H9 (cell line): ENCODE results near the gene FDPS. TPM values are rescaled to one million over a fixed set of nuclear protein-coding genes. Genes with fewer than 3 reads are reported as not detected.
A peak's percentile ranks its signal among the peaks of the same experiment; 100 is the strongest.

ENCODE experiments used
- DNase-seq: peaks from one replicate; pipeline ENCODE4 v3.0.0-alpha.2; 2017
- H2AFZ ChIP-seq: one replicate; pipeline ENCODE4 v1.6.1; 2013; ENCODE audit warnings: mild to moderate bottlenecking, low read length, control low read depth, moderate library complexity
- H2AK5ac ChIP-seq: 2 replicates; pipeline ENCODE4 v1.6.1; 2013; ENCODE audit warnings: low read length, control low read depth, mixed read lengths; ENCODE audit not compliant: insufficient read length
- H2BK120ac ChIP-seq: one replicate; pipeline ENCODE4 v1.6.1; 2013; ENCODE audit warnings: low read depth, mild to moderate bottlenecking, low read length, control low read depth, inconsistent platforms; ENCODE audit not compliant: poor library complexity, severe bottlenecking
- H2BK12ac ChIP-seq: 2 replicates; pipeline ENCODE4 v1.6.1; 2013; ENCODE audit warnings: low read length, control low read depth, mixed read lengths, low read depth; ENCODE audit not compliant: insufficient read length
- H2BK15ac ChIP-seq: 2 replicates; pipeline ENCODE4 v1.6.1; 2013; ENCODE audit warnings: low read depth, low read length, control low read depth
- H2BK20ac ChIP-seq: one replicate; pipeline ENCODE4 v1.6.1; 2013; ENCODE audit warnings: low read depth, mild to moderate bottlenecking, low read length, control low read depth, inconsistent platforms; ENCODE audit not compliant: poor library complexity, severe bottlenecking
- H2BK5ac ChIP-seq: 2 replicates; pipeline ENCODE4 v1.6.1; 2013; ENCODE audit warnings: low read length, control low read depth, mixed read lengths; ENCODE audit not compliant: insufficient read length
- H3K14ac ChIP-seq: 2 replicates; pipeline ENCODE4 v1.6.1; 2013; ENCODE audit warnings: low read length, control low read depth; ENCODE audit not compliant: insufficient read depth
- H3K18ac ChIP-seq: 2 replicates; pipeline ENCODE4 v1.6.1; 2013; ENCODE audit warnings: low read depth, mild to moderate bottlenecking, mixed read lengths, low read length, control low read depth; ENCODE audit not compliant: insufficient read length
- H3K23ac ChIP-seq: 2 replicates; pipeline ENCODE4 v1.6.1; 2013; ENCODE audit warnings: low read length, control low read depth, mixed read lengths, low read depth; ENCODE audit not compliant: insufficient read length
- H3K23me2 ChIP-seq: 2 replicates; pipeline ENCODE4 v1.6.1; 2013; ENCODE audit warnings: low read depth, mild to moderate bottlenecking, mixed read lengths, low read length, control low read depth; ENCODE audit not compliant: insufficient read length, poor library complexity, severe bottlenecking
- H3K27ac ChIP-seq: 2 replicates; pipeline ENCODE4 v1.5.1; 2013; ENCODE audit warnings: low read length, control low read depth, mixed read lengths, low read depth; ENCODE audit not compliant: insufficient read length
- H3K27me3 ChIP-seq: 2 replicates; pipeline ENCODE4 v1.6.1; 2013; ENCODE audit warnings: low read length, control low read depth, inconsistent platforms; ENCODE audit not compliant: insufficient read depth
- H3K4ac ChIP-seq: 2 replicates; pipeline ENCODE4 v1.6.1; 2013; ENCODE audit warnings: low read depth, mild to moderate bottlenecking, control low read depth, inconsistent platforms, low read length, moderate library complexity
- H3K4me1 ChIP-seq: 2 replicates; pipeline ENCODE4 v1.6.1; 2013; ENCODE audit warnings: low read length, control low read depth, inconsistent platforms; ENCODE audit not compliant: insufficient read depth
- H3K4me2 ChIP-seq: 2 replicates; pipeline ENCODE4 v1.6.1; 2013; ENCODE audit warnings: low read length, control low read depth, mixed read lengths; ENCODE audit not compliant: insufficient read length, insufficient read depth
- H3K56ac ChIP-seq: 2 replicates; pipeline ENCODE4 v1.6.1; 2013; ENCODE audit warnings: low read depth, mild to moderate bottlenecking, mixed read lengths, low read length, control low read depth; ENCODE audit not compliant: insufficient read length
- H3K79me1 ChIP-seq: 2 replicates; pipeline ENCODE4 v1.6.1; 2013; ENCODE audit warnings: low read depth, mild to moderate bottlenecking, moderate library complexity, low read length, control low read depth, inconsistent platforms; ENCODE audit not compliant: insufficient read depth, poor library complexity, severe bottlenecking
- H3K79me2 ChIP-seq: 2 replicates; pipeline ENCODE4 v1.6.1; 2013; ENCODE audit warnings: low read length, control low read depth, inconsistent platforms; ENCODE audit not compliant: insufficient read depth
- H3K9ac ChIP-seq: 2 replicates; pipeline ENCODE4 v1.6.1; 2013; ENCODE audit warnings: low read length, control low read depth, mixed read lengths; ENCODE audit not compliant: insufficient read length; ENCODE audit errors: extremely low read depth
- H3K9me3 ChIP-seq: one replicate; pipeline ENCODE4 v1.6.1; 2013; ENCODE audit warnings: low read depth, low read length, inconsistent platforms; ENCODE audit not compliant: control insufficient read depth
- H3T11ph ChIP-seq: one replicate; pipeline ENCODE4 v1.6.1; 2013; ENCODE audit warnings: mild to moderate bottlenecking, low read length, control low read depth, inconsistent platforms
- H4K20me1 ChIP-seq: one replicate; pipeline ENCODE4 v1.6.1; 2013; ENCODE audit not compliant: control insufficient read depth, insufficient read length, insufficient read depth
- H4K5ac ChIP-seq: 2 replicates; pipeline ENCODE4 v1.6.1; 2013; ENCODE audit warnings: low read depth, mild to moderate bottlenecking, mixed read lengths, low read length, control low read depth; ENCODE audit not compliant: insufficient read length
- H4K8ac ChIP-seq: replicated peaks from 2 replicates; pipeline ENCODE4 v1.6.1; 2013; ENCODE audit warnings: low read length, control low read depth, mixed read lengths, low read depth; ENCODE audit not compliant: insufficient read length
- H4K91ac ChIP-seq: 2 replicates; pipeline ENCODE4 v1.6.1; 2013; ENCODE audit warnings: low read depth, mild to moderate bottlenecking, moderate library complexity, mixed read lengths, low read length, control low read depth; ENCODE audit not compliant: insufficient read length
- H3K27ac Mint-ChIP-seq, 3 experiments: 2 replicates in 2 of 3; 3 replicates in 1 of 3; pipeline ENCODE4 v1.8.0; 2020 to 2021; ENCODE audit warnings: mixed read lengths in 3 of 3, mild to moderate bottlenecking in 1 of 3, moderate library complexity in 1 of 3
- H3K27me3 Mint-ChIP-seq: 2 replicates; pipeline ENCODE4 v1.8.0; 2021; ENCODE audit warnings: low read depth, mild to moderate bottlenecking, moderate library complexity, mixed read lengths
- H3K36me3 Mint-ChIP-seq, 3 experiments: 2 replicates in 2 of 3; 3 replicates in 1 of 3; pipeline ENCODE4 v1.8.0; 2020 to 2021; ENCODE audit warnings: low read depth in 3 of 3, mixed read lengths in 3 of 3; ENCODE audit not compliant: insufficient read depth in 1 of 3
- H3K4me1 Mint-ChIP-seq, 2 experiments: 2 replicates each; pipeline ENCODE4 v1.8.0; 2020; ENCODE audit warnings: mixed read lengths in 2 of 2
- H3K4me3 Mint-ChIP-seq, 2 experiments: 2 replicates in 1 of 2; 3 replicates in 1 of 2; pipeline ENCODE4 v1.8.0; 2020 to 2021; ENCODE audit warnings: mild to moderate bottlenecking in 2 of 2, mixed read lengths in 2 of 2, moderate library complexity in 1 of 2
- H3K9me3 Mint-ChIP-seq, 2 experiments: 2 replicates in 1 of 2; 3 replicates in 1 of 2; pipeline ENCODE4 v1.8.0; 2020; ENCODE audit warnings: mild to moderate bottlenecking in 2 of 2, mixed read lengths in 2 of 2, moderate library complexity in 1 of 2
- WGBS: extraction: QIAGEN DNeasy Blood & Tissue Kit; methylation state at CpG from one replicate; pipeline ENCODE4 v1.1.7; 2013; ENCODE audit warnings: missing lambda C conversion rate, low lambda C conversion rate, mixed read lengths; ENCODE audit not compliant: insufficient read length; ENCODE audit errors: extremely low coverage; 5-methylcytosine and 5-hydroxymethylcytosine counted together
- total RNA-seq: library from RNA; stranded (reverse); gene quantifications from 2 replicates; pipeline ENCODE4 v1.2.1, GENCODE V29; 2021
- TF ChIP-seq, protein P1 (sequence below): fragments of 200-600 bp; sonication (generic); conservative IDR thresholded peaks from 3 replicates; pipeline ENCODE4 v1.8.0; 2021; ENCODE audit warnings: antibody characterized with exemption, mild to moderate bottlenecking

Gene FDPS
- total RNA-seq, 1 experiment from 2014 or later = 273 TPM

DNA sequence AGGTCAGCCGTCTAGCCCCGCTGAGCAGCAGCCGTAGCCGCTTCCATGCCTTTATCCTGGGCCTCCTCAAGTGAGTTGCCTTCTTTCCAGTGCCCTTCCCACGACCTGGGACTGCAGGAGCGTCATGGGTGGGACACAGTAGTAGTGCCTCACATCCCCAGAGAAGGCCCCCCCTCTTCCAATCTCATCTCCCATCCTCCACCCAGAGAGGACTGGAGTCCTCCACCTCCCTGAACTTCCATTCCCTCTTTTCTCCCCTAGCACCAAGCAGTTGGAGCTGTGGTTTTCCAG, 16.9 kb downstream of the FDPS start:
- Histone ChIP-seq H2BK15ac (no peak overlapping the region), H3K27me3 (no peaks in the 10 kb centered on the region), H2BK12ac (no peak overlapping the region), H4K5ac (no peak overlapping the region), H2AFZ (no peak overlapping the region), H2BK20ac (no peak overlapping the region), H3K79me1 (no peaks in the 10 kb centered on the region), H2AK5ac (no peak overlapping the region), H3K4me1 (peaks cover 2% of the 10 kb centered on the region; the same call in 1 of the 2 replicates), H4K20me1 (no peaks in the 10 kb centered on the region), H3K9me3 (no peaks in the 10 kb centered on the region), H3K4me2 (peak overlapping the region; percentile 68), H4K91ac (no peak overlapping the region), H3K79me2 (no peaks in the 10 kb centered on the region), H2BK5ac (no peak overlapping the region), H3K9ac (no peak overlapping the region), H3K27ac (no peak overlapping the region), H3K14ac (no peak overlapping the region), H4K8ac (no peak overlapping the region), H2BK120ac (no peak overlapping the region), H3K4ac (no peak overlapping the region), H3K23me2 (peaks cover 28% of the 10 kb centered on the region), H3T11ph (no peak overlapping the region), H3K23ac (no peak overlapping the region), H3K18ac (no peak overlapping the region), H3K56ac (no peak overlapping the region)
- Mint-ChIP-seq H3K36me3 (peaks cover 7 to 41% (median 39%) of the 10 kb centered on the region in 3 experiments; a peak in 6 of 7 replicates), H3K27ac (no peak overlapping the region; a peak in 1 of 7 replicates), H3K4me3 (peak overlapping the region; percentile 93 to 96), H3K9me3 (no peaks in the 10 kb centered on the region), H3K27me3 (no peaks in the 10 kb centered on the region; the same call in 1 of the 2 replicates), H3K4me1 (peaks cover 25 to 26% of the 10 kb centered on the region in 2 experiments)
- no CpG with 5 or more reads among the region's 6 CpGs for WGBS
- TF ChIP-seq, protein P1, sequence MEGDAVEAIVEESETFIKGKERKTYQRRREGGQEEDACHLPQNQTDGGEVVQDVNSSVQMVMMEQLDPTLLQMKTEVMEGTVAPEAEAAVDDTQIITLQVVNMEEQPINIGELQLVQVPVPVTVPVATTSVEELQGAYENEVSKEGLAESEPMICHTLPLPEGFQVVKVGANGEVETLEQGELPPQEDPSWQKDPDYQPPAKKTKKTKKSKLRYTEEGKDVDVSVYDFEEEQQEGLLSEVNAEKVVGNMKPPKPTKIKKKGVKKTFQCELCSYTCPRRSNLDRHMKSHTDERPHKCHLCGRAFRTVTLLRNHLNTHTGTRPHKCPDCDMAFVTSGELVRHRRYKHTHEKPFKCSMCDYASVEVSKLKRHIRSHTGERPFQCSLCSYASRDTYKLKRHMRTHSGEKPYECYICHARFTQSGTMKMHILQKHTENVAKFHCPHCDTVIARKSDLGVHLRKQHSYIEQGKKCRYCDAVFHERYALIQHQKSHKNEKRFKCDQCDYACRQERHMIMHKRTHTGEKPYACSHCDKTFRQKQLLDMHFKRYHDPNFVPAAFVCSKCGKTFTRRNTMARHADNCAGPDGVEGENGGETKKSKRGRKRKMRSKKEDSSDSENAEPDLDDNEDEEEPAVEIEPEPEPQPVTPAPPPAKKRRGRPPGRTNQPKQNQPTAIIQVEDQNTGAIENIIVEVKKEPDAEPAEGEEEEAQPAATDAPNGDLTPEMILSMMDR = no peak
- no peak for DNase-seq
